T-helper 22 cell (primary cell): ENCODE measurements around the gene PRKCH.
A peak's percentile ranks its signal among the peaks of the same experiment; 100 is the strongest.

Source experiments
- DNase-seq: peaks from one replicate; pipeline ENCODE4 v3.0.0-alpha.2; 2020; ENCODE audit warnings: low read depth

PRKCH gene

DNA sequence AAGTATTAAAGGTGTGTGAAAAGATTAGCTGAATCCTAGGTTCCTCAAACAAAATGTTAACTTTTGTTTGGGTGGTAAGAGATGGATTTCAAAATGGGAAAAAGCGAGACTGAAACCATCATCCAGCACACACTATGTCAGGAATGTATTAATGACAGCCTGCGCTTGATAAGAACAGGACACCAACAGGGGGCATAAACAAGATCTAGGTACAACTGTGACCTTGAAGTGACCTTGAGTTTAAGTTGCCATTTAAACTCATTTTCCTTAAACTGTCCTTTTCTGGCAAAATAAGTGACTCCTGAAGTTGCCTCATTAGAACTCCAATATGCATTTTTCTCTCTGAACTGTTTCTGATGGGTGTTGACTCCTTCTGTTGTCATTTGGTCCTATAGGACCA, 17.1 kb downstream of the PRKCH start:
- no peak for DNase-seq

DNA sequence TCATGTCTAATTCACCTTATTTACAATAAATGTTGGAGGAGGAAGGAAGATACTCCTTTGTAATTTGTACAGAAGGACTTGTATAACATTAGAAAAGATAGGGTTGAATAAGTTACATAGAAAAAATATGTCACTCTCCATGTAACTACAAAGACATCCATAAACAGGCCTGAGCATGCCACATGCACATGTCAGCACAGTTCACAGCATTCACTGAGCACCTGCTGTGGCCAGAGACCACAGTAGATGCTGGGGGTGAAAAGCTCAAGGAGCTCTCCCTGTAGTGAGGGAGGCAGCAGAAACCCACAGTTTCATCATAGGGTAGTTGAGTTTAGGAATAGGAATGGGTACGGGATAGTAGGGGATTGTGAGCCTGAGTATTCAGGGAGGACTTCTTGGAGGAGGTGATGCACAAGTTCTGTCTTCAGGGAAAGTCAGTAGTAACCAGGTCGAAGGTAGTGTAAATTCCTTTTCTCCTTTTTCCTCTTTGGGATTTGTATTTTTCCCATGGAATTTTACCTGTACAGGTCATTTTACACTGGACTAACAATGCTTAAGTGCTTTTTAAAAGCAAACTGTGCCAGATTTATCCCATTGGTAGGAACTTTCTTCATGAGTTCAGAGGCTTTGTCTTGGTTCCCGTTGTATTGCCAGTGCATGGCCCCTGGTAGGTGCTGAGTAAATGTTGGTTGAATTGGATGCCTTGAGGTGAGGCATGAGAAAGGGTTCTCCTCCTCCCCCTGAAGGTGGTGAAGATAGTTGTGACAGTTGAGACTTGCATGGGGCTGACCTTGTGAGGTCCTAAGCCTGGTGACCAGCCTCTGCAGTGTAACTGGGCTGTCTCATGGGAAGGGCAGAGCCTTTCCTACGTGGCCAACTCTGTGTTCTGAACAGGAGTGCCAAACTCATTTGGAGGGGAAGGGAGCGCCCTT, 20.2 kb downstream of the PRKCH start:
- no peak for DNase-seq

- peak; percentile 73 for DNase-seq
Observed at GRCh38 chr14:61342486-61342885, 21.1 kb downstream of the PRKCH start.

DNA sequence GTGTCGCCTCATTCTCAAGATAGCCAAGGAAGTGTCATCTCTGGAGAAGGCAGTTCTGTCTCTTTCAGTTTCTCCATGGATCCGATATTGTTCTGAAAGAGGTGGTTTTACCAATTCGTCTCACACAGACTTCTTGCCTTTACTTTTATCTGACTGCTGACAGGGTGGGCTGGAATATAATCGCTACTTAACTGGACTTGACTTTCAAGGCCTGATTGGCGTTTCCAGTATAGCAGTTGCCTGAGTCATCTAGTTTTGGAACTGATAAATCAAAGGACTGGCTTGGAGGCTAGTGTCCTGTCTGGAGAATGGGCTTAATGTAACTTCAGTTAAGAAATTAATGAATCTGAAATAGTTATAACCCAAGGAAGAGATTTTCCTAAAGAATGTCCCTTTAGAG, 21.6 kb downstream of the PRKCH start:
- no peak for DNase-seq

DNA sequence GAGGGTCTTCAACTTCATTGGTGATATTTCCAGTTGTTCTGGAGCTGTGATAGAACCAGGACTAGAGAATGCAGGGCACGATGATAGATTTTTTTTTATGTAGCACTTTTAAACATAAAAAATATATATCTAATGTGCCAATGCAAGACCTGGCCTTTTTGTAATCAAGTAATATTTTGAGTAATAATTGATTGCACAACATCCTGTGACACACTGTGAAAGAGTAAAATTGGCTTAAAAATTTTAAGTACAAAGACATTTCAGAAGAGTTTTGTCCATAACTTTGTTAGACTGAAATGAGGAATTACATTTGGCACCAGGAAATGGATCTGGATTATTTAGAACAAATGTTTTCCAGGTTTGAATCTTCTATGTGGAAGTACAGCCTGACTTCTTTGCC, 22.1 kb downstream of the PRKCH start:
- DNase-seq: no peak

GRCh38 chr14:61343991-61344405, 22.6 kb downstream of the PRKCH start:
- DNase-seq: no peak

- no peak for DNase-seq
Observed at GRCh38 chr14:61344437-61345150, 23.2 kb downstream of the PRKCH start.

DNA sequence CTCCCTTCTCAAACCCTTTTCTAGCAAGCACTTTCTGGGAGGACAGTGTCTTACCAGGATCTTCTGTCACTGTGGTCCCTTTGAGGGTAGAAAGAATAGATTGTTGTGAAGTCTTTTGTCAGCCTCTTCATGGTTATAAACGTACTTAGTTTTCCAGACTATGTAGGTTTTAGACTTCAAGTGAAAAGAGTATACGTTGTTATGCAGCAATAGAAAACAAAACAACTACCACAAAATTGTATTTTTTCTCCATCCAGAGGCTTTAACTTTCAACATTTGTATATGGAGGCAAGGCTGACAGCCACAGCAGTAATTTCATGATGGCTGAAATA, 23.7 kb downstream of the PRKCH start:
- no peak for DNase-seq

- no peak for DNase-seq
Observed at GRCh38 chr14:61346221-61346620, 24.8 kb downstream of the PRKCH start.

DNA sequence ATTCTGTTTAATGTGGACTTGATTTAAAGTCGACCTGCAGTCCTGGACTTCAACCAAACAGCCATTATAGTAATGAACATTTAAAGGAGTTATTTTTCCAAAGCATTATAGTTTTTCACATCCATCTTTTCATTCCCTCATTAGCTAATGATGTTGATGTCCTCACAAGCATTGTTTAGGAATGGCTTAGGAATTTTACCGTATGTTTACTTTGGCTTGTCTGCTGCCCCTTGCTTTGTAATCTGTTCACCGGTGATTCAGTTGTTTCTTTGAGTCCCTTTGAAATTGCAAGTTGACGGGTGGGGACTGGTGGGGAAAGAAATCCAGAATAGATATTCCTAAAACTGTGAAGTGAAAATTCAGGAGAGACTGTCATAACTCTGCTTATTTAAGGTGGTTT, 25.4 kb downstream of the PRKCH start:
- DNase-seq: no peak

- DNase-seq: no peak
Observed at GRCh38 chr14:61347826-61348443, 26.6 kb downstream of the PRKCH start.

DNA sequence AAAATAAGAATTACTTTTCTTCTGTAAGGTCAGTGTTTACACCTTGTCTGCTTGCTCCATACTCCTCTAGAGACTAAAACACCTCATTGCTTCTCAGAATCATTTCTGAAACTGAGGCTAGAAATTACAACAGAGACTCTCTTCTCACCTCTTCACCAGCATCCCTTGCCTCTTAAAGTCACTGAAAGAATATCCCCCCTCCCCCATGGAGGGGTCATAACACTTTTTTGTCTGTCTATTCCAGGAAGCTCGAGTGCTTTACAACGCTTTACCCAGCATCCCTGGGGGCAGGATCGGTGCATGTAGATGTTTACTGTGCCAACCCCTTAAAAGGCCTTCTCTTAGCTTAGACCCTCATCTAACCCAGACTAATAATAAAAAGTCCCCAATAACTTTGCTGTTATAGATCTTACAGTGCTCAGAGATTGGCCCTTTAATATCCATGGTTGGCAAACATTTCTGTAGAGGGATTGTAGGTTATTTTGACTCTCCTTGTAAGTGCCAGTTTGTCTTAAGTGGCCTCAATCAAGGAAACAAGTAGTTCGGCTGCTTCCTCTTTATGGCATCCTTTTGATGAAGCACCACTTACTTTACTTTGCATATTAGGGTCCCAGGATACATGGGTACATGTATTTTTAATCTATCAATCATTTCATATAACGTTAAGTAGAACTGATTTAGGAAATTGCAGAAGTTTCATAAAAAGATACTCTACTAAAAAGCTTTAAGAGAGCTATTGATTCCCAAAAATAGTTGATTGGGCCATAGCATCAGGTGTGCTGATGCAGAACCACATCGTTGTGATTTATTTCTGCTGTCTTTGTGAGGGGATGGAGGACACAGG, 29.3 kb downstream of the PRKCH start:
- no peak for DNase-seq

- DNase-seq: no peak
Observed at GRCh38 chr14:61351477-61351876, 30.1 kb downstream of the PRKCH start.

- DNase-seq: peak; percentile 29
Observed at GRCh38 chr14:61355892-61356325, 34.5 kb downstream of the PRKCH start.

GRCh38 chr14:61357123-61357522, 35.7 kb downstream of the PRKCH start:
- no peak for DNase-seq

DNA sequence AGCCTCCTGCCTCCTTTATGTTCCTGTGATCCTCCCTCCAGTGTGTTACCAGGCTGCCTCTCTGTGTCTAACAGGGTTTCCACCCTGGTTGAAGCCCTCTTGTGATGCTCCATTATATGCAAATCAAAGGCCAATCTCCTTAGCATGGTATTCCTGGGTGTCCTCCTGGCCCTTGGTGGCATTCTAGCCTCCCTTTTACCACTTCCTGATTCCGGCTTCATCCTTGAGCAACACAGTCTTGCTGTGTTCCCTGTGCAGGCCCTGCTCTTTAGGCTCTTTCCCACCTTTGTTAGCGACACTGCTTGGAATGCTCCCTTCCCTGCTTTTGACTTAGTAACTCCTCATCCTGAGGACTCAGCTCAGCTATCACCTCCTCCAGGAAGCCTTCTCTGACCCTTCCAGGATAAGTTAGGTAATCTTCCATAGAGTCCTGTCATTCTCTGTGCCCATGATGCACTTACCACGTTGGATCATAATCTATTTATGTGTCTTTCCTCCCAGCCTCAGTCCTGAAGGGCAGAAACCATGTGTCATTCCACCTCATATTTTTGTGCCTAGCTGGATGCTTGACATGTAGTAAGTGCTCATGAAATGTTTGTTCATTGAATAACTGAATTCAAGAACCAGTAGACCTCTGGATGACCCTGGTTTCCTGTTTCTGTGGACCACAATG, 37.3 kb downstream of the PRKCH start:
- DNase-seq: no peak

GRCh38 chr14:61360796-61361525, 39.6 kb downstream of the PRKCH start:
- no peak for DNase-seq

GRCh38 chr14:61362072-61362750, 40.8 kb downstream of the PRKCH start:
- DNase-seq: no peak

DNA sequence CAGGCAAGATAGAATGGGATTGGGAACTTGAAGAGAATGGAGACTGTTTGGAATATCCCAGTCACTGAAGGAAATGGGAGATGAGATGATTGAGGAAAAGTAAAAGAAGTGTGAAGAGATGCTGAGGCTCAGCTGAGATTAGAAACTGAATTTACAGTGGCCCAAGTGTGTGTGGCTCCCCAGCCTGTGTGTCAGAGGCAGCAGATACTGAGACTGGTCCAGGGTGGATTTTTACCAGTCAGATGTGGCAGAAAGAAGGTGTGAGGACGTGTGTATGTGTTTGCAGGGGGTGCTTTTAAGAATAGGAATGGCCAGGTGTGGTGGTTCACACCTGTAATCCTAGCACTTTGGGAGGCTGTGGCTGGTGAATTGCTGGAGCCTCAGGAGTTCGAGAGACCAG, 42.9 kb downstream of the PRKCH start:
- DNase-seq: no peak

DNA sequence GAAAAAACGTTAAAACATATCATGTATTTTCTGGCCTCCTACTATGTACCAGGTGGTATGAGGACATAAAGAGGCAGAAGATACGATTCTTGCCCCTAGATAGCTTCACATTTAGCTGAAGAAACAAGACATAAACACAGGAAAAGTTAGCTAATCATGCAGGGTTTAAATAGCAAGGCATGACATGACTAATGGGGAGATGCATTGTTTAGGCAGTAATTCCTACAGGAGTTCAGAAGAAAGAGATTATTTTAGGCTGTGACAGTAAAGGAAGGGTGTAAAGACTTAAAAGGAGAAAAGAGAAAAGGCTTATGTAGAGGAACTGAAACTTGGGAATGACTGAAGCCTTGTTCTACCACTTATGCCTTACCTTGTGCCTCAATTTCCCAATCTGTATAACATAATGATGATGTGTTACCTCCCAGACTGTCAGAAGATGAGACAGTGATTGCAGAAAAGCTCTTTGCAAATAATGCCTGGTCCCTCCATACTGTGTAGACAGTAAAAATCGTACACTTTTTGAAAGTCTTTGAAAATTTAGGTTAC, 44.4 kb downstream of the PRKCH start:
- no peak for DNase-seq
